NCI-H2107 treated with DMSO at 0.1 percent for 48 hours (cell line): Measurements from ENCODE around the gene MAML3.

Experiments used
- DNase-seq: peaks from one replicate; lab custom pipeline; 2025; ENCODE audit not compliant: unreplicated experiment; lab: John Stamatoyannopoulos, UW

MAML3 gene

GRCh38 chr4:139823746-139824145 lies 330.2 kb downstream of the MAML3 start:
- no peak for DNase-seq

- no peak for DNase-seq
Observed at GRCh38 chr4:139823345-139823744, 330.6 kb downstream of the MAML3 start.

GRCh38 chr4:139822391-139822790 lies 331.6 kb downstream of the MAML3 start:
- DNase-seq: no peak

- peak; percentile 45 for DNase-seq
Observed at GRCh38 chr4:139819082-139819481, 334.9 kb downstream of the MAML3 start.

GRCh38 chr4:139817657-139818452 lies 336.1 kb downstream of the MAML3 start:
- DNase-seq: peak; percentile 28

GRCh38 chr4:139816856-139817255 lies 337.1 kb downstream of the MAML3 start:
- no peak for DNase-seq

- DNase-seq: no peak
Observed at GRCh38 chr4:139815778-139816601, 338.0 kb downstream of the MAML3 start.

GRCh38 chr4:139814323-139815015 lies 339.5 kb downstream of the MAML3 start:
- DNase-seq: no peak

GRCh38 chr4:139813881-139814280 lies 340.1 kb downstream of the MAML3 start:
- DNase-seq: no peak

- DNase-seq: no peak
Observed at GRCh38 chr4:139810710-139811109, 343.3 kb downstream of the MAML3 start.

GRCh38 chr4:139809757-139810140 lies 344.2 kb downstream of the MAML3 start:
- DNase-seq: no peak

- DNase-seq: peak; percentile 43
Observed at GRCh38 chr4:139808808-139809756, 344.9 kb downstream of the MAML3 start.

GRCh38 chr4:139808381-139808807 lies 345.6 kb downstream of the MAML3 start:
- peak; percentile 43 for DNase-seq

- DNase-seq: no peak
Observed at GRCh38 chr4:139807483-139807882, 346.5 kb downstream of the MAML3 start.

- no peak for DNase-seq
Observed at GRCh38 chr4:139806929-139807328, 347.1 kb downstream of the MAML3 start.

- no peak for DNase-seq
Observed at GRCh38 chr4:139802931-139803330, 351.1 kb downstream of the MAML3 start.

- no peak for DNase-seq
Observed at GRCh38 chr4:139802488-139802887, 351.5 kb downstream of the MAML3 start.

- no peak for DNase-seq
Observed at GRCh38 chr4:139801895-139802294, 352.1 kb downstream of the MAML3 start.

GRCh38 chr4:139800082-139800481 lies 353.9 kb downstream of the MAML3 start:
- no peak for DNase-seq

- DNase-seq: no peak
Observed at GRCh38 chr4:139799615-139800014, 354.4 kb downstream of the MAML3 start.
